GM19328 (cell line): Measurements from ENCODE around the gene BATF2.

Source experiments
- ATAC-seq: cut with Tn5 transposase; IDR thresholded peaks from one replicate; pipeline ENCODE4 v1.9.1; 2021; ENCODE audit warnings: mild to moderate bottlenecking, moderate library complexity; ENCODE audit not compliant: unreplicated experiment

The BATF2 gene

DNA sequence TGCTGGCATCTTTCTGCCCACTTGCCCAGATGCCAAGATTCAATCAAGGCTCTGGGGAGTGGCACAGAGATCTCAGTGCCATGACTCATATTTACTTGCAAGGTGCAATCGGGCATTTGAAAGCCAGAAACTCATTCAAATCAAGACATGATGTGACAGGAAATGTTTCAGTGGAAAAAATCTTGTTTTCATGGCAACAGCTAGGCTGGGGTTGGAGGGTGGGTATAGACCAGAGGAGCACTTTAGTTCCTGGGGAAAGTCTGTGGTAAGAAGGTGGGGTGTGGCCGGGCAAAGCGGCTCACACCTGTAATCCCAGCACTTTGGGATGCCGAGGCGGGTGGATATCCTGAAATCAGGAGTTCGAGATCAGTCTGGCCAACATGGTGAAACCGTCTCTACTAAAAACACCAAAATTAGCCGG, 26.0 kb downstream of the BATF2 start:
- ATAC-seq = no peak

DNA sequence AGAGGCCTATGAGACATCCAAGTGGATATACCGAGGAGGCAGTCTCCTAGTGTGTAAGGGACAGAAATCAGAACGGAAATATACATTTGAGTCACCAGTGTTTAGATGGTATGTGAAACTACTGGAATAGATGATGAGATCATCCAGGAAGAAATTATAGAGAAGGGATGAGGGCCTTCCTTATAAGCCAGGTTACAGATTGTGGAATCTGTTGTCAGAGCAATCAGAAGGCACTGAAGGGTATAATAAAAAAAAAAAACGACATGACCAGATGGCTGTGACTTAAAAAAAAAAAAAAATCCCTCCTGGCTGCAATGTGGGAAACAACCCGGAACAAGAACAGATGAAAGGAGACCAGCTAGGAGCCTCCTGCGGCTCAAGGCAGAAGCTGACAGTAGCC, 27.6 kb downstream of the BATF2 start:
- no peak for ATAC-seq

DNA sequence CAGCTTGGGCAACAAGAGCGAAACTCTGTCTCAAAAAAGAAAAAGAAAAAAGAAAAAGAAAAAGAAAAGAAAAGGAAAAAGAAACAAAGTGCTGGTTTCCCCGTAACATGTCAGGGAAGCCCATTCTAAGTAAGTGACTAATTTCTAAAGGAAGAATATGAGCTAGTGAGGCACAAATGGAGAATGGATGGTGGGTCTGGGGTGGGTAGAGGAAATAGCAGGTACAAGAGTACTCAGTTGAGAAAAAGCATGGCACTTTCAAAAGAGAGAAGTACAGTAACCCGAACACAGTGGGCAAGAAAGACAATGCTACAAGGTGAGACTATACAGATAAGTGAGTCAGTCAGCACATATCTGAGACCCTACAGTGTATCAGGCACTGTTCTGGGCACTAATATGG, 29.4 kb downstream of the BATF2 start:
- ATAC-seq = no peak

DNA sequence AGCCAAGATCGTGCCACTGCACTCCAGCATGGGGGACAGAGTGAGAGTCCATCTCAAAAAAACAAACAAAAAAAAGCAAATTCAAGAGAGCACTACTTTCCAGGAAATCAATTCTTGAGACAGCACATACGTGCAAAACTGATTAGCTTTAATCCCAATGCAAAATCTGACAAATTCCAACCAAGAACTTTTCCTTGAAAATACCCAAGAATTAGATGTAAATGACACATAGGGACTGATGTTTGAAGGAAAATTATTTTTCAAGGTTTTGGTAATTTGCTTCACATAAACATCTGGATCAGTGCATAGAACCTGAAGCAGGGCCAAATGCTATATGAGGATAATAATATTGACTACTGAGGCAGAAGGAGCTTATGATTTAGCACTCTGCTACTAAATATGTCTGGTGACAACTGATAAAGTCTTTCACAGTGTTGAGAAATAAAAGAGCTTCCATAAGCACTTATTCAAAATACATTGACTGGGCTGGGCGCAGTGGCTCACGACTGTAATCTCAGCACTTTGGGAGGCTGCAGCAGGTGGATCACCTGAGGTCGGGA, 33.6 kb downstream of the BATF2 start:
- no peak for ATAC-seq

DNA sequence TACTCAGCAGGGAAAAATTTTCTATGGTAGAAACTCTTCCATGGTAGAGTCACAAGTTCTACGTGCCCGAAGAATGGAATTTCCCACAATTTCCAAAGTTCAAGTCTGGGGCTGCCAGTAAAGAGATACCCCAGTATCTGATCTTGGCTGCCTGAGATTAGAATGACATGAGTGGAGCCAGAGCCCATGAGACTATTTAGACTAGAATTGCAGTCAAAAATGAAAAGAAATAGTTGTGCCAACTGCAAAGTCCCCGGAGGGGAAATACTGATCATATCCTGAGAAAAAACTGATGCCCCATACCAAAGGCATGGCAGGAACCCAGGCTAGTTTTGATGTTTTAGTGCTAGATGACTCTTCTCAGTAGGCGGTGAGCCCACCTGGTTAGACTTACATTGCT, 36.1 kb downstream of the BATF2 start:
- no peak for ATAC-seq

DNA sequence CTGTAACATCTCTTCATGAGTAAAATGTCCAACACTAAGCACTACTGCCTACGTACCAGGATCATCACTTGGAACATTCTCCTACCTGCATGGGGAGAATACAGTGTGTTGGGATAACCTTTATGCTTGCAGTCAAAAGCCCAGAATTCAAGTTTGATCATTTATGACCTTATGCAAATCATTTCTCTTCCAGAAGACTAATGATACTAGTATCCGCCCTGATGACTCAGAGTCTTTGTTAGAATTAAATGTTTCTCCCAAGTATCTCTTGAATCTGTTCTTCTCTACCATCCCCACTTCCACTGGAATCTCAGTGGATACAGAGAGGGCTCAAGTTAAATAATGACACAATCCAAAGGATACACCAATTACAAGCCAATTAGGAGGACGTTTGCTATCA, 37.3 kb downstream of the BATF2 start:
- ATAC-seq = no peak

DNA sequence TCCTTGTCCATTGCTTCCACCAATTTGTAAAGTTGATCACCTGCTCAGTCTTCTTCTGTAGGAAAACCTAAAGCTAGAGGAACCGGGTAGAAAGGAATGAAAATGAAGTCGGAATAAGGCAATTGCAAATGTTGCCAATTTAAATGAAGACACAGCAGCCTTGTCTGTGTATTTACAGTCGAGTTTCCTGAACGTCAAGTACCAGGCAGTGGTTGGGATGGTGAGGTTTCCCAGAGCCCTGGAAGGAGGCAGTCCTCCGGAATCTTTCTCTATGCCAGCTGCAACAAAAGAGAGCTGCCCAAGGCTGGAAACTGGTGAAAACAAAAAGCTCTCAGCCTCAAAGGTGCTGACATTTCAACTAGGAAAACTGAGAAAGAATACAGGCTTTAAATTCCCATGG, 42.6 kb downstream of the BATF2 start:
- no peak for ATAC-seq

DNA sequence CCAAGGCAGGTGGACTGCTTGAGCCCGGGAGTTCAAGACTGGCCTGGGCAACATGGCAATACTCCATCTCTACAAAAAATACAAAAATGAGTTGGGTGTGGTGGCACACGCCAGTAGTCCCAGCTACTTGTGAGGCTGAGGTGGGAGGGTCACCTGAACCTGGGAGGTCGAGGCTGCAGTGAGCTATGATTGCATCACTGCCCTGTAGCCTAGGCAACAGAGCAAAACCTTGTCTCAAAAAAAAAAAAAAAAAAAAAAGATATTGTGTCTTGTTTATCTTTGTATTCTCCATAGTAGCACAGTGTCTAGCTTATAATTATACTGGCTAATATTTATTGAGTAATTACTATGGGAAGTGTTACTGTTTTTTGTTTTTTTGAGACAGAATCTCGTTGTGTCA, 45.2 kb downstream of the BATF2 start:
- ATAC-seq = no peak

DNA sequence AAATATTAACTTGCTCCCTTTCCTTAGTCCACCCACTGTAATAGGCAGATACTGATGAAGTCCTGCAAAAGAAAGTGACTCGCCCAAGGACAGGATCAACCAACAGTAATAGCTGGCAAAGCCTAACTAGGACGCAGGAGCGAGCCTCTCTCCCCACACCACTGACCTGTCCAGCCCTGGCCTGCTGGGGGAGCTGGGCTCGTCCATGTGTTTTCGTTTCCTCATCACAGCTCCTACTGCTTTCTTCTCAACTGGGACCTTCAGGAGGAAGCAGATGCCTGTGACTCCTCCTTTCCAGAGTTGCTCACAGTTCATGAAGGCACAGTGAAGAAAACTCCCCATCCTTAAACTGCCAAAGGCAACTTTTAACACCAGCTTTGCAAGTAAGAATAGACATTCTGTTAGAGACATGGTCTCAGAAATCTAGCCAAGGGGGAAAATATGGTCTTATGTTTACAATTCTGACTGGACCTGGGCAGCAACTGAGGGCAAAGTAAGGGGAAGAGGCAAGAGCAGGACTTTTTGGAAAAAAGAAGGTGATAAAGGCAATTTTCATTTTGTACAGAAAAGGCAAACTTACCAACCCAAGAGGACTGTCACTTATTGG, 49.5 kb downstream of the BATF2 start:
- ATAC-seq = no peak
